HL-60/S4 treated with retinoic acid at 250 ng/mL for 4 days and 3 days (cell line): ENCODE measurements around the gene STK4.

ENCODE experiments used
- in situ Hi-C: fragments of 300-500 bp; cut with MboI; formaldehyde crosslinking; loops from 2 replicates; pipeline ENCODE4 v1.7.0; 2022; ENCODE audit warnings: low sequenced_read_pairs

The STK4 gene

DNA sequence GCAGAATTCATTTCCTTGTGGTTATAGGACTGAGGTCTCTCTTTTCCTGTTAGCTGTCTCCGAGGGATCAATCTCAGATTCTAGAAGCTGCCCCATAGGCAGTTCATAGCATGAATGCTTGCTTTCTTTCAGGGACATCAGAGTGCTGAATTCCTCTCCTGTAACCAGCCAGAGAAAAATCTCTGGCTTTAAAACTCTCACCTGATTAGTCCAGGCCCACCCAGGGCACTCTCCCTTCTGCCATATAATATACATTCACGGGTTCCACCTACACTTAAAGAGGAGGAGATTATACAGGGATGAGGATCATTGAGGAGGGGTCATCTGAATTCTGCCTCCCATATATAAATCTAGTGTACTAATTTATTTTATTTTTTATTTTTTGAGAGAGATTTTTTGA is 136.8 kb downstream of the STK4 start:
- in situ Hi-C loops = no loop called here

GRCh38 chr20:45104786-45105185 is 138.5 kb downstream of the STK4 start:
- in situ Hi-C loops = no loop called here

DNA sequence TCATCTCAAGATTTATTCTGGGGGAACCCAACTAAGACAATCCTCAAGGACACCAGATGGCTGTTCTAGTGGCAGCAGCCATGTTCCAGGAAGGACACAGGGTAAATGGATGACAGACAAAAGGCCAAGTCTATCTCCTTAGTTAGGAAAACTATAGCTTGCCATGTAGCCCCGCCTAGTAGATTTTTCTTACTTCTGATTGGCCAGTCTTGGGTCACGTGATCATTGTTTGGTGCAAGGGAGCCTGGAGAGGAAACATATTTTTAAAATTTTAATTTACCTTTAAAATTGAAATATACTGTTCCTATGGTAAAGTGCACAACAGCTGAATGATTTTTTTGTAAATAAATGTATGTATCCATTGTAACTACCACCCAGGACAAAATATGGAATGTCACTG is 139.0 kb downstream of the STK4 start:
- in situ Hi-C loops = no loop called here

GRCh38 chr20:45109634-45110033 is 143.3 kb downstream of the STK4 start:
- in situ Hi-C loops = no loop called here

- in situ Hi-C loops = no loop called here
Observed at GRCh38 chr20:45110301-45110700, 144.0 kb downstream of the STK4 start.

DNA sequence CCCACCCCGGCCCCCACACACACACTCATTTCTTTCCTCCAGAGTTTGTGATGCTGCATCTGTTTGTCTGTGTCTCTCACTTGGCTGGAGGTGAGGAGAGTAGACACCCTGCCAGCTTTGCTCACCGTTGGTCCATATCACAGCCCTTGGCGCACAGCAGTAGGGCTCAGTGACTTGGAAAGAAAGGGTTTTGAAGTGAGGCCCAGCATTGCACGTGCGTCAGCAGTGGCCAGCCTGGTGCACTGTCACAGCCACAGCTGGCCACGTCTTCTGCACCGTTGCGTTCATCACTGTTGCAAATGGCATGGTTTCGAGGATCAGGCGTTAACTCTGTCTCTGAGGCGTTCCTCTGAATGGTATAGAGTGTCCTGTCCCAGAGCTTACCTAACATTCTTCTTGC is 145.0 kb downstream of the STK4 start:
- in situ Hi-C loops = no loop called here

DNA sequence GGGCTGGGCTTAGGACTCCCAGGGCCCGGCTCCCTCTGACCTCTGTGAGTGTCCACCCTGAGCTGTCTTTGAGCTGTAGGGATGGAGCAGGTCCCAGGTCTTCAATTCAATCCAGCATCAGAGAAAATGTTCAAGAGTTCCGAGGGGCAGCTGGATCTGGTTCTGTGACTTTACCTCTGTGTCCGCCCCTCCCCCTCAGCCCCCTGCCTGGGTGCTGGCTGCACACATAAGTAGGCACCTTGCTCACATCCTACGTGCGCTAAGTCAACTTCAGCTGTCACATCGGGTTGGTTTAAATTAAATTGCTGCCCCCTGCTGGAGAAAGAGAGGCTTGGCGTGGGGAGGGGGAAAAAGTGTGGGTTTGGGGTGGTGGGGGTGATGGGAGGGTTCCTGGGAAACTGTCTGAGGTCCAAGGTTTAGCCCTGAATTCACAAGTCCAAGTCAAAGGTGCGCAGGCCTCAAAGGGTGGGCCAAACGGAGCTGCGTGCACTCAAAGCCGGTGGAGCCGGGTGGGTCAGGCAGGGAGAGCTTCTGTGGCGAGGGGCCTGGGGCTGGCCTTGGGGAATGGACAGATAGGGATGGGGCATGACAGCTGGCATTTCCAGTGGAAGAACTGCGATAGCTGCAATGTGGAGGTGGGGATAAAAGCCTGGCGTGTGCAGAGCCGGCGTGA is 145.6 kb downstream of the STK4 start:
- in situ Hi-C loops = no loop called here

DNA sequence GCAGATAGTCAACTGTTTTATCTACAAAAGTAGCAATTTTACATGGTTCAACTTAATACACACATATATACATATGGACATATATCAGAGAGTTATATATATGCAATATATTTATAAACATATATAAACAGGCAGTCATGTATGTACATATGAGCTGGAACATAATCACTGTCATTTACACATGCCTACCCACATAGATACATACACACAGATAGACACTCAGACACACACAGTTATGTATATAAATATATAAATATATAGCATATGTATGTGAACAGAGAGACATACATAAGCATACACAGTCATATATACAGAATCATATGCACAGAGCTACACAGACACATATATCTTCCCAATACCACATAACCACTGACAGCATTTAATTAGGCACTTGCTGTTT is 146.4 kb downstream of the STK4 start:
- in situ Hi-C loops = no loop called here

DNA sequence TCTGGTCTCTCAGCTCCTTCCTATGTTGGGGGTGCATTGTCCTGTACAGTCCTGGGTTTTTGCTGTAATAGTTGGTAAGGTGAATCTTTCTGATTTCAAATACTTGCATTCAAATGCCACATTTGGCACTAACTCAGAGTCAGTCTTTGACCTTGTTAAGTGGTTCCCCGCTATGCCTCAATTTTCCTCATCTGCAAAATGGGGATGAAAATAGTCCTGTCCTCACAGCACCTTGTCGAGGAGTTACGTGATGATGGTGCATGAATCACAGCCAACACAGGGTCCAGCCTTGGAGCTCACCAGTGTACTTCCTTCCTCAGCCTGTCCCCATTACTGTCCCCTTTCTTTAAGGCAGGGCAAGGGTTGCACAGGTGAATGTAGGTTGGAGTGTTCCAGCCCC is 147.6 kb downstream of the STK4 start:
- in situ Hi-C loops = no loop called here

GRCh38 chr20:45114465-45115385 is 148.4 kb downstream of the STK4 start, which contains the start of gene WFDC5:
Gene WFDC5 (minus strand): TSS chr20:45115174. CDS start chr20:45115083, 91 bp downstream.
- in situ Hi-C loops = no loop called here

- in situ Hi-C loops = no loop called here
Observed at GRCh38 chr20:45115386-45115774, 149.1 kb downstream of the STK4 start.

GRCh38 chr20:45115829-45116228 is 149.5 kb downstream of the STK4 start:
- in situ Hi-C loops = no loop called here

- in situ Hi-C loops = no loop called here
Observed at GRCh38 chr20:45117581-45117980, 151.3 kb downstream of the STK4 start.

- in situ Hi-C loops = no loop called here
Observed at GRCh38 chr20:45118028-45118427, 151.7 kb downstream of the STK4 start.

- in situ Hi-C loops = no loop called here
Observed at GRCh38 chr20:45119556-45120266, 153.4 kb downstream of the STK4 start.

GRCh38 chr20:45121388-45121787 is 155.1 kb downstream of the STK4 start:
- in situ Hi-C loops = no loop called here

- in situ Hi-C loops = no loop called here
Observed at GRCh38 chr20:45124365-45124764, 158.1 kb downstream of the STK4 start, which contains the start of gene WFDC12. Gene WFDC12 (minus strand): TSS chr20:45124465. CDS start chr20:45124447, 18 bp downstream.

DNA sequence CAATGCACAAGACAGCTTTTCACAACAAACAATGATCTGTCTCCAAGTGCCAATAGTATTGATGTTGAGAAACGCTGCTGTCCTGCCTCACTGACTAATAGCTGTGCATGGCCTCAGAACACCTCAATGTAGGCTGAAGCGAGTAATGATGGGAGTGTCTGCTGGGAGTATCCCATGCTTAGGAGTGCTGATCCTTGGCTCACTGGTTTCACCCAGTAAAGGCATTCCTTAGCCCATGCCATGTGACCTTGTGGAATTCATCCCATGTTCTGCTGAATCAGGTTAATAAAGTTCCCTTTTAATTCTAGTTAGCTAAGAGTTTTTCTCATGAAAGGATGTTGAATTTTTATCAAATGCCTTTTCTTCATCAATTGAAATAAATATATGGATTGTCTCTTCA is 161.8 kb downstream of the STK4 start:
- in situ Hi-C loops = no loop called here
